Hepatocyte (in vitro differentiated cells): Measurements from ENCODE around the gene DGAT2.

Source experiments
- EZH2 ChIP-seq: fragments of 200-600 bp; sonication (generic); IDR thresholded peaks from 2 replicates; pipeline ENCODE4 v1.6.1; 2016; ENCODE audit warnings: antibody characterized with exemption, mild to moderate bottlenecking, borderline replicate concordance
- EZH2phosphoT487 ChIP-seq: fragments of 200-600 bp; sonication (generic); IDR thresholded peaks from one replicate; pipeline ENCODE4 v1.6.1; 2018; ENCODE audit warnings: antibody characterized with exemption, mild to moderate bottlenecking, low read depth, moderate library complexity; ENCODE audit not compliant: unreplicated experiment, severe bottlenecking
- TF ChIP-seq, protein P1 (sequence below): fragments of 200-600 bp; sonication (generic); IDR thresholded peaks from 2 replicates; pipeline ENCODE4 v1.5.1; 2016; ENCODE audit warnings: antibody characterized with exemption, mild to moderate bottlenecking; ENCODE audit not compliant: poor library complexity

DNA sequence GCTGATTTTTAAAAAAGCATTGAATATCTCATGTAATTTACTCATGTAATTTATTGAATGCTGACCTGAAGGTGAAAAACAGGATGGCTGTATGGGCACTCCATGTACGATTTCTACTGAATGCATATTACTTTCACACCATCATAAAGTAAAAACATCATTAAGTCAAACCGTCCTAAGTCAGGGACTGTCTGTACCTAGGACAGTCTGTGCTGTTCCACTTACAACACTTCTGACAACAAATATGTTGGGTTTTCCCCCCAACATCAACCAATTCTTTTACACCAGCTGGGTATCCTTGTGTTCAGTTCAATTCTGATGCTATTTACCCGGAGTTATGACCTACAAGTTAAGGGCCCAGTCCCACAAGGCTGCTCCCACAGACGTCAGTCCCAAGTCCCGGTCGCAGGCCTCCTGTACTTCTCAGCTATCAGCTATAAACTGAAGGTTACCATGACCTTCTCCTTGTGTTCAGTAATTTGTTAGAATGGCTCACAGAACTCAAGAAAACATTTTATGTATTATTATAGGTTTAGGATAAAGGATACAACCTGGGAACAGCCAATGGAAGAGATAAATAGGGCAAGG is 63.4 kb downstream of the DGAT2 start:
- TF ChIP-seq, protein P1, sequence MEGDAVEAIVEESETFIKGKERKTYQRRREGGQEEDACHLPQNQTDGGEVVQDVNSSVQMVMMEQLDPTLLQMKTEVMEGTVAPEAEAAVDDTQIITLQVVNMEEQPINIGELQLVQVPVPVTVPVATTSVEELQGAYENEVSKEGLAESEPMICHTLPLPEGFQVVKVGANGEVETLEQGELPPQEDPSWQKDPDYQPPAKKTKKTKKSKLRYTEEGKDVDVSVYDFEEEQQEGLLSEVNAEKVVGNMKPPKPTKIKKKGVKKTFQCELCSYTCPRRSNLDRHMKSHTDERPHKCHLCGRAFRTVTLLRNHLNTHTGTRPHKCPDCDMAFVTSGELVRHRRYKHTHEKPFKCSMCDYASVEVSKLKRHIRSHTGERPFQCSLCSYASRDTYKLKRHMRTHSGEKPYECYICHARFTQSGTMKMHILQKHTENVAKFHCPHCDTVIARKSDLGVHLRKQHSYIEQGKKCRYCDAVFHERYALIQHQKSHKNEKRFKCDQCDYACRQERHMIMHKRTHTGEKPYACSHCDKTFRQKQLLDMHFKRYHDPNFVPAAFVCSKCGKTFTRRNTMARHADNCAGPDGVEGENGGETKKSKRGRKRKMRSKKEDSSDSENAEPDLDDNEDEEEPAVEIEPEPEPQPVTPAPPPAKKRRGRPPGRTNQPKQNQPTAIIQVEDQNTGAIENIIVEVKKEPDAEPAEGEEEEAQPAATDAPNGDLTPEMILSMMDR, result no peak
- TF ChIP-seq EZH2 (no peak), EZH2phosphoT487 (no peak)
